WTC11 (cell line): ENCODE results near the gene TBC1D1. TPM values are rescaled to one million over a fixed set of nuclear protein-coding genes. Genes with fewer than 3 reads are reported as not detected.

Source experiments
- ATAC-seq: fragments of 200-7000 bp; cut with Tn5 transposase; 2 replicates; pipeline ENCODE4 v1.10.0; 2021; ENCODE audit warnings: mild to moderate bottlenecking, moderate library complexity
- CTCF ChIA-PET: fragments of 300-600 bp; sonication (Branson Sonifier 250); formaldehyde crosslinking; loops from one replicate; lab custom pipeline; 2021; ENCODE audit warnings: antibody characterized with exemption; lab: Charles Lee
- POLR2A ChIA-PET: fragments of 350-600 bp; sonication (Branson Sonifier 250); formaldehyde crosslinking; loops from one replicate; lab custom pipeline; 2021; ENCODE audit warnings: antibody characterized with exemption; lab: Charles Lee
- DNase-seq: peaks from one replicate; pipeline ENCODE4 v3.0.0; 2021; ENCODE audit warnings: low spot score
- H3K27ac Mint-ChIP-seq: 2 replicates; pipeline ENCODE4 v1.8.0; 2021; ENCODE audit warnings: mixed read lengths
- H3K27me3 Mint-ChIP-seq: 2 replicates; pipeline ENCODE4 v1.8.0; 2021; ENCODE audit warnings: low read depth, mild to moderate bottlenecking, moderate library complexity, mixed read lengths
- H3K36me3 Mint-ChIP-seq: 2 replicates; pipeline ENCODE4 v1.8.0; 2021; ENCODE audit warnings: mixed read lengths
- H3K4me1 Mint-ChIP-seq: 2 replicates; pipeline ENCODE4 v1.8.0; 2022; ENCODE audit warnings: mixed read lengths
- H3K4me3 Mint-ChIP-seq: 2 replicates; pipeline ENCODE4 v1.8.0; 2021; ENCODE audit warnings: mild to moderate bottlenecking, moderate library complexity, mixed read lengths
- H3K9me3 Mint-ChIP-seq: 2 replicates; pipeline ENCODE4 v1.8.0; 2021; ENCODE audit warnings: mixed read lengths
- AFF4 ChIP-seq: sonication (generic); formaldehyde crosslinking; IDR thresholded peaks from 2 replicates; pipeline ENCODE4 v1.8.1; 2023; ENCODE audit warnings: mild to moderate bottlenecking, missing genetic modification reagents, borderline replicate concordance
- CBFB ChIP-seq: sonication (generic); formaldehyde crosslinking; IDR thresholded peaks from 2 replicates; pipeline ENCODE4 v1.8.1; 2022; ENCODE audit warnings: mild to moderate bottlenecking, low read depth, missing genetic modification reagents
- CREM ChIP-seq: sonication (generic); formaldehyde crosslinking; IDR thresholded peaks from 2 replicates; pipeline ENCODE4 v1.8.1; 2022; ENCODE audit warnings: mild to moderate bottlenecking, missing genetic modification reagents, moderate library complexity
- EMX1 ChIP-seq: fragments of 250-450 bp; sonication (Bioruptor Pico); IDR thresholded peaks from 2 replicates; pipeline ENCODE4 v1.8.0; 2021; ENCODE audit warnings: mild to moderate bottlenecking
- ERG ChIP-seq: fragments of 250-450 bp; sonication (Bioruptor Pico); IDR thresholded peaks from 2 replicates; pipeline ENCODE4 v1.8.0; 2021; ENCODE audit warnings: mild to moderate bottlenecking
- FOXJ3 ChIP-seq: sonication (generic); formaldehyde crosslinking; IDR thresholded peaks from 2 replicates; pipeline ENCODE4 v1.9.0; 2021; ENCODE audit warnings: missing genetic modification reagents, mild to moderate bottlenecking, borderline replicate concordance
- FOXK1 ChIP-seq: sonication (generic); formaldehyde crosslinking; IDR thresholded peaks from 2 replicates; pipeline ENCODE4 v1.8.0; 2022; ENCODE audit warnings: mild to moderate bottlenecking, moderate library complexity, missing genetic modification reagents
- MAX ChIP-seq: sonication (generic); formaldehyde crosslinking; IDR thresholded peaks from 2 replicates; pipeline ENCODE4 v1.8.0; 2022; ENCODE audit warnings: mild to moderate bottlenecking, missing genetic modification reagents
- NFATC4 ChIP-seq: fragments of 250-450 bp; sonication (Bioruptor Pico); IDR thresholded peaks from 2 replicates; pipeline ENCODE4 v1.9.0; 2021; ENCODE audit warnings: mild to moderate bottlenecking
- NR2C2 ChIP-seq: sonication (generic); formaldehyde crosslinking; IDR thresholded peaks from 2 replicates; pipeline ENCODE4 v1.8.0; 2022; ENCODE audit warnings: mild to moderate bottlenecking, missing genetic modification reagents
- PRRX2 ChIP-seq: fragments of 250-450 bp; sonication (Bioruptor Pico); IDR thresholded peaks from 2 replicates; pipeline ENCODE4 v1.8.0; 2021; ENCODE audit warnings: mild to moderate bottlenecking
- SOX15 ChIP-seq: fragments of 250-450 bp; sonication (Bioruptor Pico); IDR thresholded peaks from 2 replicates; pipeline ENCODE4 v1.9.0; 2021; ENCODE audit warnings: mild to moderate bottlenecking
- TEAD4 ChIP-seq: sonication (generic); formaldehyde crosslinking; IDR thresholded peaks from 2 replicates; pipeline ENCODE4 v1.8.0; 2022; ENCODE audit warnings: mild to moderate bottlenecking, missing genetic modification reagents
- ZNF532 ChIP-seq: fragments of 250-450 bp; sonication (Bioruptor Pico); IDR thresholded peaks from 2 replicates; pipeline ENCODE4 v1.9.0; 2021; ENCODE audit warnings: mild to moderate bottlenecking, borderline replicate concordance
- ZSCAN18 ChIP-seq: fragments of 250-450 bp; sonication (Bioruptor Pico); IDR thresholded peaks from 2 replicates; pipeline ENCODE4 v2.1.2; 2022; ENCODE audit warnings: mild to moderate bottlenecking, moderate library complexity
- total RNA-seq: library from RNA; stranded (reverse); gene quantifications from 3 replicates; pipeline ENCODE4 v1.2.3, GENCODE V29; 2021
- TF ChIP-seq, protein P1 (sequence below): sonication (generic); formaldehyde crosslinking; IDR thresholded peaks from 2 replicates; pipeline ENCODE4 v1.8.0; 2023; ENCODE audit warnings: missing genetic modification reagents, mild to moderate bottlenecking, borderline replicate concordance
- TF ChIP-seq, protein P2 (sequence below): sonication (generic); formaldehyde crosslinking; IDR thresholded peaks from 2 replicates; pipeline ENCODE4 v1.8.1; 2022; ENCODE audit warnings: mild to moderate bottlenecking, missing genetic modification reagents, moderate library complexity, borderline replicate concordance

TBC1D1 gene
- total RNA-seq, 1 experiment from 2014 or later, result 134 TPM

DNA sequence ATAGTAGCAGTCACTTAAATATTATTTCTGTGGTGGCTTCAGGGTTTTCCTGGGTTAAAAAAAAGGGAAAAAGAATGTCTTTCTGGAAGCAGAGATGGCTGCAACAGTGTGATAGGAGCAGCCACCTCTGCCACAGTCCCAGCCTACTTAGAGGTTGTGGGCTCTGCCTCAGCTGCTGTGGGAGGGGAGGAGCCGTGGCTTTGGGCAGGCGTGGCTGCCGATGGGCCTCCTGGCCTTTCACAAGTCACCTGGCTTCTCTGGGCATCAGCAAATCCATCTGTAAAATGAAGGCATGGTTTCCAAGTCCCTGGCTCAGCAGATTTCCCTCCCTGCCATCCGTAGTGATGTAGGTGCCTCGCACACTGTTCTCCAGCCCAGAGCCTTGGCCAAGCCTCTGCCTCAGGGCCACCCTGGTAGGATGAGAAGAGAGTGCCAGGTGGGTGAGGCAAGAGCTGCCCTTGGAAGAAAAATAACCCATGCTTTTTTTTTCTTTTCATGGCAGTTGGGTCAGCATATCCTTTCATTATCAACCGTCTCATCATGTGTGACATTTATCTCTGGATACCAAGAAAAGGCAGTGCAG, 135.4 kb downstream of the TBC1D1 start:
- Mint-ChIP-seq H3K4me1 (no peaks in the 10 kb centered on the region), H3K9me3 (peaks cover 3% of the 10 kb centered on the region), H3K4me3 (no peak overlapping the region), H3K36me3 (peaks cover 50% of the 10 kb centered on the region), H3K27ac (no peak overlapping the region), H3K27me3 (no peaks in the 10 kb centered on the region)
- DNase-seq (no peak), ATAC-seq (no peak)
- ChIA-PET POLR2A (no interaction called here), CTCF (no interaction called here)
- no peak for TF ChIP-seq CBFB
- TF ChIP-seq FOXK1 (CRISPR knock-in tag), result no peak
- no peak for TF ChIP-seq CREM (CRISPR knock-in tag)
- TF ChIP-seq MAX, result no peak
- no peak for TF ChIP-seq SOX15 (CRISPR knock-in tag)
- no peak for TF ChIP-seq ZSCAN18 (CRISPR knock-in tag)
- no peak for TF ChIP-seq ZNF532 (CRISPR knock-in tag)
- TF ChIP-seq ERG (CRISPR knock-in tag), result no peak
- TF ChIP-seq, protein P1, sequence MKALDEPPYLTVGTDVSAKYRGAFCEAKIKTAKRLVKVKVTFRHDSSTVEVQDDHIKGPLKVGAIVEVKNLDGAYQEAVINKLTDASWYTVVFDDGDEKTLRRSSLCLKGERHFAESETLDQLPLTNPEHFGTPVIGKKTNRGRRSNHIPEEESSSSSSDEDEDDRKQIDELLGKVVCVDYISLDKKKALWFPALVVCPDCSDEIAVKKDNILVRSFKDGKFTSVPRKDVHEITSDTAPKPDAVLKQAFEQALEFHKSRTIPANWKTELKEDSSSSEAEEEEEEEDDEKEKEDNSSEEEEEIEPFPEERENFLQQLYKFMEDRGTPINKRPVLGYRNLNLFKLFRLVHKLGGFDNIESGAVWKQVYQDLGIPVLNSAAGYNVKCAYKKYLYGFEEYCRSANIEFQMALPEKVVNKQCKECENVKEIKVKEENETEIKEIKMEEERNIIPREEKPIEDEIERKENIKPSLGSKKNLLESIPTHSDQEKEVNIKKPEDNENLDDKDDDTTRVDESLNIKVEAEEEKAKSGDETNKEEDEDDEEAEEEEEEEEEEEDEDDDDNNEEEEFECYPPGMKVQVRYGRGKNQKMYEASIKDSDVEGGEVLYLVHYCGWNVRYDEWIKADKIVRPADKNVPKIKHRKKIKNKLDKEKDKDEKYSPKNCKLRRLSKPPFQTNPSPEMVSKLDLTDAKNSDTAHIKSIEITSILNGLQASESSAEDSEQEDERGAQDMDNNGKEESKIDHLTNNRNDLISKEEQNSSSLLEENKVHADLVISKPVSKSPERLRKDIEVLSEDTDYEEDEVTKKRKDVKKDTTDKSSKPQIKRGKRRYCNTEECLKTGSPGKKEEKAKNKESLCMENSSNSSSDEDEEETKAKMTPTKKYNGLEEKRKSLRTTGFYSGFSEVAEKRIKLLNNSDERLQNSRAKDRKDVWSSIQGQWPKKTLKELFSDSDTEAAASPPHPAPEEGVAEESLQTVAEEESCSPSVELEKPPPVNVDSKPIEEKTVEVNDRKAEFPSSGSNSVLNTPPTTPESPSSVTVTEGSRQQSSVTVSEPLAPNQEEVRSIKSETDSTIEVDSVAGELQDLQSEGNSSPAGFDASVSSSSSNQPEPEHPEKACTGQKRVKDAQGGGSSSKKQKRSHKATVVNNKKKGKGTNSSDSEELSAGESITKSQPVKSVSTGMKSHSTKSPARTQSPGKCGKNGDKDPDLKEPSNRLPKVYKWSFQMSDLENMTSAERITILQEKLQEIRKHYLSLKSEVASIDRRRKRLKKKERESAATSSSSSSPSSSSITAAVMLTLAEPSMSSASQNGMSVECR, result no peak
- no peak for TF ChIP-seq NFATC4 (CRISPR knock-in tag)
- TF ChIP-seq FOXJ3, result no peak
- TF ChIP-seq NR2C2 (CRISPR knock-in tag), result no peak
- TF ChIP-seq TEAD4 (CRISPR knock-in tag), result no peak
- no peak for TF ChIP-seq AFF4 (CRISPR knock-in tag)
- TF ChIP-seq, protein P2, sequence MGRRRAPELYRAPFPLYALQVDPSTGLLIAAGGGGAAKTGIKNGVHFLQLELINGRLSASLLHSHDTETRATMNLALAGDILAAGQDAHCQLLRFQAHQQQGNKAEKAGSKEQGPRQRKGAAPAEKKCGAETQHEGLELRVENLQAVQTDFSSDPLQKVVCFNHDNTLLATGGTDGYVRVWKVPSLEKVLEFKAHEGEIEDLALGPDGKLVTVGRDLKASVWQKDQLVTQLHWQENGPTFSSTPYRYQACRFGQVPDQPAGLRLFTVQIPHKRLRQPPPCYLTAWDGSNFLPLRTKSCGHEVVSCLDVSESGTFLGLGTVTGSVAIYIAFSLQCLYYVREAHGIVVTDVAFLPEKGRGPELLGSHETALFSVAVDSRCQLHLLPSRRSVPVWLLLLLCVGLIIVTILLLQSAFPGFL, result no peak
- no peak for TF ChIP-seq PRRX2 (CRISPR knock-in tag)
- TF ChIP-seq EMX1 (CRISPR knock-in tag), result no peak
